IPS-15b (cell line): ENCODE data around the gene DRD2.

ENCODE experiments used
- H3K27me3 ChIP-seq: one replicate; pipeline ENCODE4 v1.6.1; 2013; ENCODE audit warnings: low read length; ENCODE audit not compliant: control insufficient read depth, insufficient read depth
- H3K36me3 ChIP-seq: one replicate; pipeline ENCODE4 v1.6.1; 2013; ENCODE audit warnings: low read length; ENCODE audit not compliant: control insufficient read depth, insufficient read depth
- H3K4me1 ChIP-seq: one replicate; pipeline ENCODE4 v1.6.1; 2013; ENCODE audit warnings: mild to moderate bottlenecking, low read length; ENCODE audit not compliant: control insufficient read depth, insufficient read depth
- H3K4me3 ChIP-seq: one replicate; pipeline ENCODE4 v1.5.1; 2013; ENCODE audit warnings: low read depth, low read length
- H3K9ac ChIP-seq: one replicate; pipeline ENCODE4 v1.6.1; 2013; ENCODE audit warnings: low read depth, mild to moderate bottlenecking, low read length
- H3K9me3 ChIP-seq: one replicate; pipeline ENCODE4 v1.6.1; 2013; ENCODE audit warnings: mild to moderate bottlenecking, low read length; ENCODE audit not compliant: control insufficient read depth, insufficient read depth

DRD2 gene

DNA sequence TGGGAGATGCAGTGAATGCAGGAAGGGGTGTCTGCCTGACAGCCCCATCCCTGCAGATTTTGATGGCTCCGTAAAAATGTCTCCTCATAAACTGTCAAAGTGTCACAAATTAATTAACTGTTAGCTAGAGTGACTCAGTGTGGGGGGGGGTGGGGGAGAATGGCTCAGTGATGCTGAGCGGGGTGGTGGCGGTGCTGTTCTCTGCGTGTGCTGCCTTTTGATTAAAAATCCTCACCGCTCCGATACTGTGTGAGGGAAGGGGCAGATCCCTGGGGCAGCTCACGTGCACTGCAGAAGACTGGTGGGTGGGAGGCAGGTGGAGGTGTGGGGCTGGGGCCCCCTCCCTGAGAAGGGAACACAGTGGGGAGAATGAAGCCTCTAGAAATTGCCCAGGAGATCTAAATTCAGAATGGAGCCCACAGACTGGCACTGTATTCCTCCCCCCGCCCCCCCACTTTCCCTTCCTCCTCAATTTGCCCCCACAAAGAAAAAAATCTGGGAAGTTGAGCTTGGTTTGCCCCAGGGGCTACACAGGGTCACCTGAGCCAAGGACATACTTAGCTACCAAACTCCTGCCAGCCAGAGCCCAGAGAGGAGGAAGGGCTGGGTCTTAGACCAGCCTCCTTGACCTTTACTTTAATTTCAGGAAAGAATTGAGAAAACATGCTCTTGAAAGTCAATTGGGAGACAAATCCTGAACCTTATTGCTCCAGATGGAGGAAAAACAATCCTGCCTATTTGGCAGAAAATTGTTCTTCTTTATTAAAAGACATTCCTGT lies 39.8 kb downstream of the DRD2 start:
- H3K27me3 ChIP-seq, result no peaks in the 10 kb centered on the region
- no peak overlapping the region for H3K4me3 ChIP-seq
- no peaks in the 10 kb centered on the region for H3K36me3 ChIP-seq
- peaks cover 8% of the 10 kb centered on the region for H3K4me1 ChIP-seq
- no peaks in the 10 kb centered on the region for H3K9me3 ChIP-seq
- no peak overlapping the region for H3K9ac ChIP-seq

GRCh38 chr11:113431746-113432145 lies 43.5 kb downstream of the DRD2 start:
- Histone ChIP-seq H3K9ac (no peak overlapping the region), H3K4me1 (peaks cover 8% of the 10 kb centered on the region), H3K27me3 (no peaks in the 10 kb centered on the region), H3K36me3 (no peaks in the 10 kb centered on the region), H3K9me3 (no peaks in the 10 kb centered on the region), H3K4me3 (no peak overlapping the region)

DNA sequence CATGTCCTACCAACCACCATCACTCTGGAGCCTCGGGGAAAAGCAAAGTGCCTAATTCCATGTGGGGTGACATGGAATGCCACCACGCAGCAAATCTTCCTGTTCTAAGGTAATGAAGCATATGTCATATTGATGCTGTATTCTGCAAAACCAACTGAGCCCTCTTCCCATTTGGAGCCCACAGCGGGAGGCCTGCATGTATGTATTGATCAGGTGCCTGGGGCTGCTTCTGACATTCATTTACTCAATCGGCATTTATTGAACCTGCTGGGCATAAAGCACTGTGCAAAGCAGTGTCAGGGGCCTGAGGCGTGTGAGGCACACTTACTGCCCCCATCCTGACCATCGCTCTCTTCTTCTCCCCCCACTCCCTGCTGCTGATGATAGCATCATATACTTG lies 48.5 kb downstream of the DRD2 start:
- H3K27me3 ChIP-seq, result no peaks in the 10 kb centered on the region
- no peaks in the 10 kb centered on the region for H3K4me1 ChIP-seq
- H3K9ac ChIP-seq, result no peak overlapping the region

GRCh38 chr11:113420808-113421207 lies 54.4 kb downstream of the DRD2 start:
- no peaks in the 10 kb centered on the region for H3K4me1 ChIP-seq
- H3K36me3 ChIP-seq, result no peaks in the 10 kb centered on the region
- H3K27me3 ChIP-seq, result no peaks in the 10 kb centered on the region
- no peaks in the 10 kb centered on the region for H3K9me3 ChIP-seq
- no peak overlapping the region for H3K9ac ChIP-seq
- H3K4me3 ChIP-seq, result no peak overlapping the region

More for the DNA sequence above, 48.5 kb downstream of the DRD2 start:
- Histone ChIP-seq H3K9me3 (no peaks in the 10 kb centered on the region), H3K4me3 (no peak overlapping the region), H3K36me3 (no peaks in the 10 kb centered on the region)

DNA sequence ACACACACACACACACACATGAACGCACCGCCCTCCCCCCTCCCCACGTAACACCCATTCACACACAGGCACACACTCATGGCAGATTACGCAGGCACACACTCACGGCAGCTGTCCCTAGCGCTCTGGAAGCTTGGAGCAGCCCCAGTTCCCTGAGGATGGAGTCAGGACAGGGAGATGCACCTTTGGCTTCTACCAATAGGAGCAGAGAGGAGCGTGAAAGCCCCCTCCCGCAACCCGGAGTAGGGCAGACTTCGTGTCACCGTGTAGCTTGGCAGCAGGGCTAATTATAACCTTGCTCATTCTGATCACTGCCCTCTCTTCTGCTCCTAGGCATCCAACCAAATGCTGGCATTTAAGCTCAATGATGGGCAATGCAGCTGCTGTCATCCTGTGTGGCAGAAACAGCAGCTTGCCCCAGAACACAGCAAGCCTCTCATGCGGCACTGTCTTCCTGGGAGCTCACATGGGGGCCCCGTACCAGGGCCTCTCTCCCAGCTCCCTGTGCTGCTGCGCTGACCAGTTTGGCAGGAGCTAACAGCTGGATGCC lies 55.7 kb downstream of the DRD2 start:
- Histone ChIP-seq H3K27me3 (no peaks in the 10 kb centered on the region), H3K9me3 (no peaks in the 10 kb centered on the region), H3K4me1 (no peaks in the 10 kb centered on the region), H3K4me3 (no peak overlapping the region), H3K9ac (no peak overlapping the region), H3K36me3 (no peaks in the 10 kb centered on the region)

DNA sequence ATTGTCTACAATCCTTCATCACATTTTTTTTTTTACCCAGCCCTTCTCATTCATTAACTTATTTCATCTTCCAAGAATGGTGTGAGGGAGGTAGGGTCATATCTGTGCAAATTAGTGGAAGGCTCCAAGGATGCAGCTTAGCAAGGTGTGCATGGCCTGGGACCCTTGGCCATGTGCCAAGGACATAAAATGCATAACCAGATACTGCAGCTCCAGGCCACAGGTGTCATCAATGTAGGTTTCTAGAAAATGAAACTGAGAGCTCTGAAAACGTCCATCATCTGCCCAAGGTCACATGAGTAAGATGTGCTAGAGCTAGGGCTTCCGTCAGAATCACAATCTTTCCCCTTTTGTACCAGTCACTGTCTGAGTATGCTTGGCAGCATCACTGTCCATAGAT lies 57.8 kb downstream of the DRD2 start:
- H3K36me3 ChIP-seq, result no peaks in the 10 kb centered on the region
- no peak overlapping the region for H3K4me3 ChIP-seq
- no peak overlapping the region for H3K9ac ChIP-seq
- no peaks in the 10 kb centered on the region for H3K27me3 ChIP-seq
- no peaks in the 10 kb centered on the region for H3K4me1 ChIP-seq
- H3K9me3 ChIP-seq, result no peaks in the 10 kb centered on the region

GRCh38 chr11:113415343-113415742 lies 59.9 kb downstream of the DRD2 start:
- Histone ChIP-seq H3K9ac (no peak overlapping the region), H3K4me3 (no peak overlapping the region), H3K36me3 (no peaks in the 10 kb centered on the region), H3K9me3 (no peaks in the 10 kb centered on the region), H3K27me3 (no peaks in the 10 kb centered on the region), H3K4me1 (no peaks in the 10 kb centered on the region)

- H3K27me3 ChIP-seq, result no peaks in the 10 kb centered on the region
- no peak overlapping the region for H3K9ac ChIP-seq
- no peaks in the 10 kb centered on the region for H3K36me3 ChIP-seq
- no peaks in the 10 kb centered on the region for H3K9me3 ChIP-seq
- H3K4me1 ChIP-seq, result no peaks in the 10 kb centered on the region
- H3K4me3 ChIP-seq, result no peak overlapping the region
These were observed 62.5 kb downstream of the DRD2 start for GRCh38 chr11:113412675-113413074.

GRCh38 chr11:113411536-113411935 lies 63.7 kb downstream of the DRD2 start:
- no peaks in the 10 kb centered on the region for H3K4me1 ChIP-seq
- H3K36me3 ChIP-seq, result no peaks in the 10 kb centered on the region
- H3K27me3 ChIP-seq, result no peaks in the 10 kb centered on the region
- H3K4me3 ChIP-seq, result no peak overlapping the region
- H3K9ac ChIP-seq, result no peak overlapping the region
- no peaks in the 10 kb centered on the region for H3K9me3 ChIP-seq

GRCh38 chr11:113410414-113411135 lies 64.6 kb downstream of the DRD2 start:
- Histone ChIP-seq H3K9me3 (no peaks in the 10 kb centered on the region), H3K27me3 (no peaks in the 10 kb centered on the region), H3K9ac (no peak overlapping the region), H3K36me3 (no peaks in the 10 kb centered on the region), H3K4me3 (no peak overlapping the region), H3K4me1 (no peaks in the 10 kb centered on the region)

DNA sequence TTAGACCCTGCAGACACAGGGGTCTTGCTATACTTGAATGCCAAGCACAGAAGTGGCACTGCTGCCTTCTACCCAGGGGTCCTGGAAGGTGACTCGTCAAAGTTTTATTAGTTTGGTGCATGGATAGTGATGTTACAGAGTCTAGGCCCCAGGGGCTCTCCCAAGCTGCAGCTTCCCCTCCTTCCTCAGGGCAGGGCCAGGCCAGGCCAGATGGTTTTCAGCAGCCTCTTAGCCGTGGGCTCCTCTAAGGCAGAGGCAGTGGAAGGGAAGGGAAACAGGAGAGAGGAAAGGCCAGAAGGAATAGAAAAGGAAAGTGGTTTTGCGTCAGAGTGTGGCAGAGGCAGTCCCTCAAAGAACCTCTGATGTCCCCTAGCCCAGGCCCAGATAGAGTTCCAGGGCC lies 65.7 kb downstream of the DRD2 start:
- H3K9ac ChIP-seq, result no peak overlapping the region
- no peak overlapping the region for H3K4me3 ChIP-seq
- no peaks in the 10 kb centered on the region for H3K27me3 ChIP-seq
- H3K9me3 ChIP-seq, result no peaks in the 10 kb centered on the region
- H3K36me3 ChIP-seq, result no peaks in the 10 kb centered on the region
- H3K4me1 ChIP-seq, result no peaks in the 10 kb centered on the region

DNA sequence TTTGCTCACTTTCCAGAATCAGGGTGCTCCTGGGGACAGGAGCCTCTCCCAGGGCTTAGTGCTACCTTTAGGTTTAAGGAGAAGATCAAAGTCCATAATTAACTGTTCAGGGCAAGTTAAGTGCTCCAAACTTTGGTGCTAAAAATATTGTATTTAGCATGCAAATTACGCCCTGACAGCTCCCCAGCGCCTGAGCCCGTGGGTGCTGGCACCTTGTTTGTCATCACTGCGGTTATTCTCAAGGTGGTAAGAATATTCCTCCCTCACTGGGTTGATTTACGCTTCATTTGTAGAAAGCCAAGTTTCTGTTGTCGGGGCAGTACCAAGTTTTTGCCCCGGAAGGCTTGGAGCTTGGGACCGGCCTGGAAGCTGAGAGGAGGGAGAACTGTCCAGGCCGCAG lies 66.3 kb downstream of the DRD2 start:
- Histone ChIP-seq H3K9ac (no peak overlapping the region), H3K36me3 (no peaks in the 10 kb centered on the region), H3K9me3 (no peaks in the 10 kb centered on the region), H3K4me1 (no peaks in the 10 kb centered on the region), H3K27me3 (no peaks in the 10 kb centered on the region), H3K4me3 (no peak overlapping the region)
